ENCODE results near the gene C21orf58. TPM values are rescaled to one million over a fixed set of nuclear protein-coding genes. Genes with fewer than 3 reads are reported as not detected.

The C21orf58 gene
- total RNA-seq, 3 donors from 2014 or later = 3.6 to 3.9 (median 3.7) TPM

GRCh38 chr21:46347791-46348381 lies 24.2 kb upstream of the C21orf58 start:
- peaks cover 35% of the 10 kb centered on the region for H3K36me3 Mint-ChIP-seq (ENCODE audit: insufficient read depth)
- no peaks in the 10 kb centered on the region for H3K9me3 Mint-ChIP-seq
- ATAC-seq = no peak
- DNase-seq = no peak
- no peak overlapping the region for H3K4me3 Mint-ChIP-seq
- no peaks in the 10 kb centered on the region for H3K27me3 Mint-ChIP-seq (ENCODE audit: low read depth)
- peaks cover 2% of the 10 kb centered on the region for H3K4me1 Mint-ChIP-seq (ENCODE audit: low read depth)

GRCh38 chr21:46347203-46347550 lies 23.5 kb upstream of the C21orf58 start:
- H3K4me3 Mint-ChIP-seq = no peak overlapping the region
- ATAC-seq = no peak

GRCh38 chr21:46346296-46347202 lies 22.9 kb upstream of the C21orf58 start:
- Mint-ChIP-seq H3K9me3 (no peaks in the 10 kb centered on the region), H3K27me3 (ENCODE audit: low read depth) (no peaks in the 10 kb centered on the region), H3K4me3 (no peak overlapping the region), H3K4me1 (ENCODE audit: low read depth) (peaks cover 2% of the 10 kb centered on the region), H3K36me3 (ENCODE audit: insufficient read depth) (peaks cover 36% of the 10 kb centered on the region)
- ATAC-seq (no peak), DNase-seq (no peak)

More at GRCh38 chr21:46347203-46347550, 23.5 kb upstream of the C21orf58 start:
- peaks cover 37% of the 10 kb centered on the region for H3K36me3 Mint-ChIP-seq (ENCODE audit: insufficient read depth)
- H3K4me1 Mint-ChIP-seq (ENCODE audit: low read depth) = peaks cover 2% of the 10 kb centered on the region
- no peaks in the 10 kb centered on the region for H3K27me3 Mint-ChIP-seq (ENCODE audit: low read depth)
- no peak for DNase-seq
- no peaks in the 10 kb centered on the region for H3K9me3 Mint-ChIP-seq

- Mint-ChIP-seq H3K36me3 (ENCODE audit: insufficient read depth) (peaks cover 30% of the 10 kb centered on the region), H3K9me3 (no peaks in the 10 kb centered on the region), H3K4me3 (no peak overlapping the region), H3K27me3 (ENCODE audit: low read depth) (no peaks in the 10 kb centered on the region), H3K4me1 (ENCODE audit: low read depth) (peaks cover 2% of the 10 kb centered on the region)
- ATAC-seq = no peak
- DNase-seq = no peak
Measured at GRCh38 chr21:46345861-46346260, 22.2 kb upstream of the C21orf58 start.

- no peaks in the 10 kb centered on the region for H3K9me3 Mint-ChIP-seq
- H3K4me3 Mint-ChIP-seq = no peak overlapping the region
- DNase-seq (no peak), ATAC-seq (no peak)
- no peaks in the 10 kb centered on the region for H3K27me3 Mint-ChIP-seq (ENCODE audit: low read depth)
- H3K4me1 Mint-ChIP-seq (ENCODE audit: low read depth) = peaks cover 2% of the 10 kb centered on the region
- H3K36me3 Mint-ChIP-seq (ENCODE audit: insufficient read depth) = peaks cover 33% of the 10 kb centered on the region
Measured at GRCh38 chr21:46344219-46344915, 20.7 kb upstream of the C21orf58 start.

GRCh38 chr21:46340998-46341397 lies 17.3 kb upstream of the C21orf58 start:
- no peaks in the 10 kb centered on the region for H3K9me3 Mint-ChIP-seq
- H3K4me1 Mint-ChIP-seq (ENCODE audit: low read depth) = peaks cover 2% of the 10 kb centered on the region
- DNase-seq (no peak), ATAC-seq (no peak)
- H3K4me3 Mint-ChIP-seq = no peak overlapping the region
- peaks cover 30% of the 10 kb centered on the region for H3K36me3 Mint-ChIP-seq (ENCODE audit: insufficient read depth)
- H3K27me3 Mint-ChIP-seq (ENCODE audit: low read depth) = no peaks in the 10 kb centered on the region

GRCh38 chr21:46336603-46337002 lies 12.9 kb upstream of the C21orf58 start:
- Mint-ChIP-seq H3K9me3 (no peaks in the 10 kb centered on the region), H3K36me3 (ENCODE audit: insufficient read depth) (peaks cover 31% of the 10 kb centered on the region), H3K27me3 (ENCODE audit: low read depth) (no peaks in the 10 kb centered on the region), H3K4me3 (no peak overlapping the region), H3K4me1 (ENCODE audit: low read depth) (no peaks in the 10 kb centered on the region)
- DNase-seq (no peak), ATAC-seq (no peak)

GRCh38 chr21:46334351-46335140 lies 10.9 kb upstream of the C21orf58 start:
- Mint-ChIP-seq H3K27me3 (ENCODE audit: low read depth) (no peaks in the 10 kb centered on the region), H3K4me1 (ENCODE audit: low read depth) (no peaks in the 10 kb centered on the region), H3K9me3 (no peaks in the 10 kb centered on the region), H3K36me3 (ENCODE audit: insufficient read depth) (peaks cover 26% of the 10 kb centered on the region), H3K4me3 (no peak overlapping the region)
- no peak for ATAC-seq
- DNase-seq = no peak

GRCh38 chr21:46329796-46330195 lies 6.1 kb upstream of the C21orf58 start:
- Mint-ChIP-seq H3K9me3 (no peaks in the 10 kb centered on the region), H3K4me3 (no peak overlapping the region), H3K36me3 (ENCODE audit: insufficient read depth) (peaks cover 19% of the 10 kb centered on the region), H3K27me3 (ENCODE audit: low read depth) (no peaks in the 10 kb centered on the region), H3K4me1 (ENCODE audit: low read depth) (peaks cover 11% of the 10 kb centered on the region)
- ATAC-seq = no peak
- no peak for DNase-seq

GRCh38 chr21:46328151-46328550 lies 4.5 kb upstream of the C21orf58 start:
- ATAC-seq = no peak
- no peak for DNase-seq
- Mint-ChIP-seq H3K27me3 (ENCODE audit: low read depth) (no peaks in the 10 kb centered on the region), H3K9me3 (no peaks in the 10 kb centered on the region), H3K4me3 (no peak overlapping the region), H3K36me3 (ENCODE audit: insufficient read depth) (peaks cover 19% of the 10 kb centered on the region), H3K4me1 (ENCODE audit: low read depth) (peaks cover 12% of the 10 kb centered on the region)

GRCh38 chr21:46327711-46328110 lies 4.0 kb upstream of the C21orf58 start:
- Mint-ChIP-seq H3K27me3 (ENCODE audit: low read depth) (no peaks in the 10 kb centered on the region), H3K4me3 (no peak overlapping the region), H3K4me1 (ENCODE audit: low read depth) (peaks cover 17% of the 10 kb centered on the region), H3K36me3 (ENCODE audit: insufficient read depth) (peaks cover 18% of the 10 kb centered on the region), H3K9me3 (no peaks in the 10 kb centered on the region)
- DNase-seq (no peak), ATAC-seq (no peak)

GRCh38 chr21:46326110-46326703 lies 2.5 kb upstream of the C21orf58 start:
- Mint-ChIP-seq H3K4me1 (ENCODE audit: low read depth) (peaks cover 31% of the 10 kb centered on the region), H3K4me3 (no peak overlapping the region), H3K9me3 (no peaks in the 10 kb centered on the region), H3K36me3 (ENCODE audit: insufficient read depth) (peaks cover 13% of the 10 kb centered on the region), H3K27me3 (ENCODE audit: low read depth) (no peaks in the 10 kb centered on the region)
- DNase-seq (no peak), ATAC-seq (no peak)

- Mint-ChIP-seq H3K9me3 (no peaks in the 10 kb centered on the region), H3K27me3 (ENCODE audit: low read depth) (no peaks in the 10 kb centered on the region), H3K36me3 (ENCODE audit: insufficient read depth) (peaks cover 9% of the 10 kb centered on the region), H3K4me3 (peak overlapping the region; percentile 84), H3K4me1 (ENCODE audit: low read depth) (peaks cover 35% of the 10 kb centered on the region)
- ATAC-seq = peak; percentile 8 to 12
- peak; percentile 12 for DNase-seq
Measured at GRCh38 chr21:46325073-46325912, 1.6 kb upstream of the C21orf58 start.

Data from activated T-cell treated with anti-CD3 and anti-CD28 coated beads, Interleukin-2, amount 50 U/mL, for 4 hours (primary cell).